Aorta (tissue), 5 donors: Measurements from ENCODE around the gene TMEM88. TPM values are rescaled to one million over a fixed set of nuclear protein-coding genes. Genes with fewer than 3 reads are reported as not detected.

ENCODE experiments used
- ATAC-seq: fragments of 200-7000 bp; cut with Tn5 transposase; one replicate; pipeline ENCODE4 v1.9.1; 2022; ENCODE audit warnings: moderate library complexity; ENCODE audit not compliant: low FRiP score
- DNase-seq, 2 donors: peaks; one replicate each; pipeline ENCODE4 v3.0.0-alpha.2; 2020
- H3K27ac ChIP-seq, 2 donors: one replicate each; pipeline ENCODE4 v1.5.1; 2013; ENCODE audit warnings: low read length in 2 of 2, mild to moderate bottlenecking in 2 of 2, moderate library complexity in 2 of 2, control low read depth in 1 of 2, inconsistent platforms in 1 of 2, low read depth in 1 of 2
- H3K27me3 ChIP-seq, 2 donors: one replicate each; pipeline ENCODE4 v1.6.1; 2013; ENCODE audit warnings: control low read depth in 1 of 2, low read length in 1 of 2, mild to moderate bottlenecking in 1 of 2, moderate library complexity in 1 of 2; ENCODE audit not compliant: insufficient read depth in 2 of 2, control insufficient read depth in 1 of 2
- H3K36me3 ChIP-seq, 2 donors: one replicate each; pipeline ENCODE4 v1.6.1; 2013; ENCODE audit warnings: control low read depth in 1 of 2, low read length in 1 of 2, mild to moderate bottlenecking in 1 of 2; ENCODE audit not compliant: insufficient read depth in 2 of 2, control insufficient read depth in 1 of 2
- H3K4me1 ChIP-seq, 2 donors: one replicate each; pipeline ENCODE4 v1.6.1; 2013; ENCODE audit warnings: low read length in 2 of 2, control low read depth in 1 of 2, mild to moderate bottlenecking in 1 of 2, moderate library complexity in 1 of 2; ENCODE audit not compliant: insufficient read depth in 2 of 2, control insufficient read depth in 1 of 2
- H3K4me3 ChIP-seq, 2 donors: one replicate each; pipeline ENCODE4 v1.5.1; 2013; ENCODE audit warnings: low read length in 2 of 2, control low read depth in 1 of 2, mild to moderate bottlenecking in 1 of 2
- H3K9me3 ChIP-seq: one replicate; pipeline ENCODE4 v1.6.1; 2013; ENCODE audit warnings: mild to moderate bottlenecking, low read length; ENCODE audit not compliant: control insufficient read depth
- WGBS, 2 donors: extraction: QIAGEN DNeasy Blood & Tissue Kit; methylation state at CpG; one replicate each; pipeline ENCODE4 v1.1.7; 2013; 5-methylcytosine and 5-hydroxymethylcytosine counted together
- intact Hi-C, 2 donors: fragments of 100-400 bp; cut with DNase I; formaldehyde crosslinking; loops; one replicate each; pipeline versions ENCODE4 v1.14.2 to v1.15.0; 2022
- polyA plus RNA-seq, 2 donors: library from polyadenylated mRNA; stranded (reverse); fragments of 200-250 nt; gene quantifications; one replicate each; pipeline ENCODE4 v1.2.3, GENCODE V29; 2013
- total RNA-seq, 2 donors: library from RNA; stranded (reverse); fragmentation: NEBNext Ultra II Directional; extraction: Animal tissue kit (Norgen Biotek cat#: 25700); gene quantifications; one replicate each; pipeline ENCODE4 v1.2.1, GENCODE V29; 2021
- donor health status: healthy with polysubstance abuse.
- donor health status: Bipolar disorder and iron deficiency.
- donor health status: DM: no; HTN: no; CAD: no.
- donor health status: DM: no; HTN: no; CAD: no.
- donor health status: DM: yes; HTN: yes; CAD: no.

The TMEM88 gene
- total and polyA plus RNA-seq, 4 donors = 4.5 to 28.6 (median 16.0) TPM; not detected in 1

DNA sequence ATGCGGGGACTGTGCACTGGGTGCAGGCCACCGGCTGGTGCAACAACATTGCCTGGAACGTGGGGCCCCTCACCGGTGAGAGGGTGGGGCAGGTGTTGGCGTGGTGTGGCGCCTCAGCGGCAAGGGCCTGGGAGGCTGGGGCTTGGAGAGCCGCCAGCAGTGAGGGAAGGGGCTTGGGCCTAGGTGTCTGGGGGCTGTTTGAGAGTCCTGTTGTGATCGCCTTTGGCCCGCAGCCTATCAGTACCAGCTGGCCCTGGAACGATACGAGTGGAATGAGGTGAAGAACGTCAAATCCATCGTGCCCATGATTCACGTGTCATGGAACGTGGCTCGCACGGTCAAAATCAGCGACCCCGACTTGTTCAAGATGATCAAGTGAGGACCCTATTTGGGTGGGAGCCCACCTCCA, 2.6 kb upstream of the TMEM88 start:
- Histone ChIP-seq H3K9me3 (no peaks in the 10 kb centered on the region), H3K27me3 (no peaks in the 10 kb centered on the region), H3K4me1 (no peaks in the 10 kb centered on the region), H3K36me3 (no peaks in the 10 kb centered on the region), H3K27ac (no peak overlapping the region), H3K4me3 (no peak overlapping the region)
- intact Hi-C loops = loop anchor here (5.0 to 10.0 kb wide), 2 partner anchors 107 to 110 kb away; no protein-coding TSS in a partner anchor
- peak in 1 of 2 donors; percentile 55 for DNase-seq
- WGBS, 2 donors = 71 to 77% methylated on average over 20 of the region's 20 CpGs
- no peak for ATAC-seq

DNA sequence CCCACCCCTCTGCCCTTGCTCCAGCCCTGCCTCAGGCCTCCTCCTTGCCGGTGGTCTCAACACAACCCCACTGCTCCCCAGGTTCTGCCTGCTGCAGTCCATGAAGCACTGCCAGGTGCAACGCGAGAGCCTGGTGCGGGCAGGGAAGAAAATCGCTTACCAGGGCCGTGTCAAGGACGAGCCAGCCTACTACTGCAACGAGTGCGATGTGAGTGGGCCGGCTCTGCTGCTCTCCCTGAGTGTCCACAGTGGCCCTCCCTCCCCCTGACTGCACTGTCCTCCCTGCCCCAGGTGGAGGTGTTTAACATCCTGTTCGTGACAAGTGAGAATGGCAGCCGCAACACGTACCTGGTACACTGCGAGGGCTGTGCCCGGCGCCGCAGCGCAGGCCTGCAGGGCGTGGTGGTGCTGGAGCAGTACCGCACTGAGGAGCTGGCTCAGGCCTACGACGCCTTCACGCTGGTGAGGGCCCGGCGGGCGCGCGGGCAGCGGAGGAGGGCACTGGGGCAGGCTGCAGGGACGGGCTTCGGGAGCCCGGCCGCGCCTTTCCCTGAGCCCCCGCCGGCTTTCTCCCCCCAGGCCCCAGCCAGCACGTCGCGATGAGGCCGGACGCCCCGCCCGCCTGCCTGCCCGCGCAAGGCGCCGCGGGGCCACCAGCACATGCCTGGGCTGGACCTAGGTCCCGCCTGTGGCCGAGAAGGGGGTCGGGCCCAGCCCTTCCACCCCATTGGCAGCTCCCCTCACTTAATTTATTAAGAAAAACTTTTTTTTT, 1.8 kb upstream of the TMEM88 start:
- Histone ChIP-seq H3K27ac (no peak overlapping the region), H3K4me3 (no peak overlapping the region), H3K9me3 (no peaks in the 10 kb centered on the region), H3K27me3 (no peaks in the 10 kb centered on the region), H3K4me1 (no peaks in the 10 kb centered on the region), H3K36me3 (no peaks in the 10 kb centered on the region)
- intact Hi-C loops = loop anchor here (5.0 to 10.0 kb wide), 2 partner anchors 108 to 111 kb away; no protein-coding TSS in a partner anchor
- no peak for ATAC-seq
- DNase-seq = peak; percentile 49 to 78
- 83 to 85% methylated on average over 43 to 51 of the region's 51 CpGs for whole genome bisulfite sequencing, 2 donors

DNA sequence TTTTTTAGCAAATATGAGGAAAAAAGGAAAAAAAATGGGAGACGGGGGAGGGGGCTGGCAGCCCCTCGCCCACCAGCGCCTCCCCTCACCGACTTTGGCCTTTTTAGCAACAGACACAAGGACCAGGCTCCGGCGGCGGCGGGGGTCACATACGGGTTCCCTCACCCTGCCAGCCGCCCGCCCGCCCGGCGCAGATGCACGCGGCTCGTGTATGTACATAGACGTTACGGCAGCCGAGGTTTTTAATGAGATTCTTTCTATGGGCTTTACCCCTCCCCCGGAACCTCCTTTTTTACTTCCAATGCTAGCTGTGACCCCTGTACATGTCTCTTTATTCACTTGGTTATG, 1.2 kb upstream of the TMEM88 start:
- no peak overlapping the region for H3K4me3 ChIP-seq
- no peak overlapping the region for H3K27ac ChIP-seq
- WGBS, 2 donors = 81 to 86% methylated on average over 21 of the region's 21 CpGs
- no peak for DNase-seq
- intact Hi-C loops = loop anchor here (5.0 to 10.0 kb wide), 2 partner anchors 109 to 111 kb away; no protein-coding TSS in a partner anchor
- no peaks in the 10 kb centered on the region for H3K4me1 ChIP-seq
- ATAC-seq = no peak
- H3K27me3 ChIP-seq = no peaks in the 10 kb centered on the region
- no peaks in the 10 kb centered on the region for H3K9me3 ChIP-seq
- H3K36me3 ChIP-seq = no peaks in the 10 kb centered on the region

DNA sequence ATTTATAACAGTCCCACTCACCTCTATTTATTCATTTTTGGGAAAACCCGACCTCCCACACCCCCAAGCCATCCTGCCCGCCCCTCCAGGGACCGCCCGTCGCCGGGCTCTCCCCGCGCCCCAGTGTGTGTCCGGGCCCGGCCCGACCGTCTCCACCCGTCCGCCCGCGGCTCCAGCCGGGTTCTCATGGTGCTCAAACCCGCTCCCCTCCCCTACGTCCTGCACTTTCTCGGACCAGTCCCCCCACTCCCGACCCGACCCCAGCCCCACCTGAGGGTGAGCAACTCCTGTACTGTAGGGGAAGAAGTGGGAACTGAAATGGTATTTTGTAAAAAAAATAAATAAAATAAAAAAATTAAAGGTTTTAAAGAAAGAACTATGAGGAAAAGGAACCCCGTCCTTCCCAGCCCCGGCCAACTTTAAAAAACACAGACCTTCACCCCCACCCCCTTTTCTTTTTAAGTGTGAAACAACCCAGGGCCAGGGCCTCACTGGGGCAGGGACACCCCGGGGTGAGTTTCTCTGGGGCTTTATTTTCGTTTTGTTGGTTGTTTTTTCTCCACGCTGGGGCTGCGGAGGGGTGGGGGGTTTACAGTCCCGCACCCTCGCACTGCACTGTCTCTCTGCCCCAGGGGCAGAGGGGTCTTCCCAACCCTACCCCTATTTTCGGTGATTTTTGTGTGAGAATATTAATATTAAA, 638 bp upstream of the TMEM88 start:
- DNase-seq (peak in 1 of 2 donors; percentile 52), ATAC-seq (no peak)
- Histone ChIP-seq H3K27ac (no peak overlapping the region), H3K27me3 (no peaks in the 10 kb centered on the region), H3K4me3 (no peak overlapping the region), H3K36me3 (no peaks in the 10 kb centered on the region), H3K4me1 (no peaks in the 10 kb centered on the region), H3K9me3 (no peaks in the 10 kb centered on the region)
- 76 to 78% methylated on average over 31 of the region's 31 CpGs for WGBS, 2 donors
- intact Hi-C loops = loop anchor here (5.0 to 10.0 kb wide), 2 partner anchors 109 to 112 kb away; no protein-coding TSS in a partner anchor

DNA sequence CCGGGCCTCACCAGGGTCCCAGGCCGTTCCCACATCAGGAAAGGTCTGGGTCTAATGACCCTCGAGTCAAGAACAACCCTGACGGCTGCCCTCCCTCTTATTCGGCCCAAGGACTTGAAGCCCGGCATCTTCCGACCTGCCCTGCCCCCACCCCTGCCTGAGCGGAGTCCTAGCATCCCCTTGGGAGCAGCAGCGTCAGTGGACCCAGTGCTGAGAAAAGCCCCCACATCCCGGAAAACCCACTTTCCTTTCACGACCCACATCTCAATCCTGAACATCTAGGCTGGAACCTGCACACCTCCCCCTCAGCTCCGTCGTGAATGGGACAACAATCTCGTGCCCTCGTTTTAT, 769 bp downstream of the TMEM88 start:
- intact Hi-C loops = loop anchor here (5.0 to 10.0 kb wide), 2 partner anchors 111 to 202 kb away; no protein-coding TSS in a partner anchor
- Histone ChIP-seq H3K4me1 (no peaks in the 10 kb centered on the region), H3K36me3 (no peaks in the 10 kb centered on the region), H3K4me3 (no peak overlapping the region), H3K27ac (no peak overlapping the region), H3K27me3 (no peaks in the 10 kb centered on the region), H3K9me3 (no peaks in the 10 kb centered on the region)
- 3 to 10% methylated on average over 15 of the region's 15 CpGs for WGBS, 2 donors
- DNase-seq (peak; percentile 63 to 82), ATAC-seq (no peak)

DNA sequence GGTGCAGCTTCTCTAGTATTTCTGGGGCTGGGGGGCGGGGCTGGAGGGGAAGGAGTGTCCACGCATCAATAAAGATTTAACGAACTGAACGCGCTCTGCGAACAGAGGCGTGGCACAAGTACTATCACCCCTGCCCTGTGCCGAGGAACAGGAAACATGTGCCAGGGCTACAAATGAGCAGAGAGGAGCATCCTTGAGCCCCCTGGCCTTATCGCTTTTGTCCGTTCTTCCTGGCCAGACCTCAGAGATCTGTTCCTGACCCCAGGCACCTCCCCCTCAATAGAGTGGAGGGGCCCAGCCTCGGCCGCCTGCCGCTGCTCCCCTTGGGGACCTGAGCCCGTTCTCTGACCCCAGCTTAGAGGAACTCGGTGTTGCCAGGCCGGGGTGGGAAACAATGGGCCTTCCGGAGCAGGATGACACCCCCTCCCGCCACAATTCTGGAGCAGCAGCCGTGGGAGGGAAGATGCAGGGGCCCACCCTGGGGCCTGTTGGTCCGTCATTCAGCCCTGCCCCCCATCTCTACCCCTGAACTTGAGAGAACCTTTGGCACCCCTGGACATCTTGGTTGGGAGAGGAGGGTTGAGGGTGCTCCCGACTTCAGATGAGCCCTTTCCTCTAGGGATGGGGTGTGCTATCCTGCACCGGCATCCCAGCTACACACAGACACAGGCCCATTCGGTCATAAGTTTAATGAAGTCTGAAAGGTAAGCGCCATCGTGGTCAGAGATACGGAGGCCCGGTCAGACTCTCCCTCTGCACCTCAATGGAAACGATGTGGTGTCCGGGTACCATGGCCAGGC, 1.3 kb downstream of the TMEM88 start:
- DNase-seq = peak; percentile 66 to 81
- H3K9me3 ChIP-seq = no peaks in the 10 kb centered on the region
- H3K27ac ChIP-seq = peak overlapping the region in 1 of 2 donors; percentile 55
- H3K4me1 ChIP-seq = no peaks in the 10 kb centered on the region
- 6 to 10% methylated on average over 29 of the region's 29 CpGs for WGBS, 2 donors
- ATAC-seq = no peak
- intact Hi-C loops = loop anchor here (5.0 to 10.0 kb wide), 2 partner anchors 111 to 201 kb away; no protein-coding TSS in a partner anchor
- H3K4me3 ChIP-seq = peak overlapping the region; percentile 10 to 33
- no peaks in the 10 kb centered on the region for H3K27me3 ChIP-seq
- H3K36me3 ChIP-seq = no peaks in the 10 kb centered on the region

DNA sequence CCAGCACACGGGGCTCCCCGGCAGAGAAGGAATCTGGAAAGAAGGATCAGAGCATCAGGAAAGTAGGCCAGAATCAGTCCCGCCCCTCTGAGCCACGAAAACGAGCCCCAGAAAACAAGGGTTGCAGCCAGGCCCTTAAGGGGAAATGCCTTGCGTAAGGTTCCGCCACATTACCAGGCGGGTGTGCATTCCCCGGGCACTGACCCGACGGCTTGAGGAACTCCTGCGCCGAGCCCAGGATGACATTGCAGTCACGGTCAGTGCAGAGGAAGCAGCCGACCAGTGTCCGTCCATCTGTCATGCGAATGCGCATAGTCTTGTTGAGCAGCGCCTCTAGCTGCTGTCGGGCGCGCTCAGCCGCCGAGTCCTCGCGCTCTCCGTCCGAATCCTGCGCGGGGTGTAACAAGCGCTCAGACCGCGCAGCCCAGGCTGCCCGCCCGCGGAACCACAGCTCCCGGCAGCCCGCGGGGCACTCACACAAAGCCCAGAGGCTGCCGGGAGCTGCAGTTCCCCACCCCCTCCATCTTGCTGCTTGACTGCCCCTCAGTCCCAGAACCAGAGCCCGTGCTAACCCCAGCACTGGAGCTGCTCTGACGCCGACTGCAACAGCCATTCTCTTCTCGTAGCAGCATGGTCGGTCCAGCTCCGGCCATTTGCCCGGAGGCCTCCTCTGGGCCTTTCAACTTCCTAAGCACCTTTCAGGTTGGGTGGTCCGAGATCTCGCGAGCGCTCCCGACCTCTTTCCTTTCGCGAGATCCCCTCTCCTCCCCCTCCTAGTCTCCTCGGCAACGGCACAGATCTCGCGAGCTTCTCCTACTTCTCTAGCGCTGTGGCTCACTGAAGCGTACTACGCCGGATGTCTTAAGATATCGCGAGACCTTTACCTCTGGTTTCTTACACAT, 2.2 kb downstream of the TMEM88 start, which contains the start of gene NAA38:
NAA38 (minus strand) TSS at position 749 of the 902 bp plus-strand sequence; CDS start at position 653, 96 bp downstream.
- WGBS, 2 donors = 0% methylated on average over 60 to 64 of the region's 64 CpGs
- intact Hi-C loops = loop anchor here (5.0 to 10.0 kb wide), 2 partner anchors 112 to 200 kb away; no protein-coding TSS in a partner anchor
- peak within 1 kb of the TSS in 1 of 2 donors; percentile 94 for H3K27ac ChIP-seq
- ATAC-seq (peak; percentile 95), DNase-seq (peak; percentile 98 to 99)
- no peaks in the 10 kb centered on the region for H3K9me3 ChIP-seq
- H3K4me3 ChIP-seq = peak within 1 kb of the TSS; percentile 33 to 93
- H3K36me3 ChIP-seq = no peaks in the 10 kb centered on the region
- H3K27me3 ChIP-seq = no peaks in the 10 kb centered on the region
- no peaks in the 10 kb centered on the region for H3K4me1 ChIP-seq
